ENCODE results near the gene CCNQ.

Gene CCNQ

GRCh38 chrX:153588021-153588781 lies 10.7 kb downstream of the CCNQ start:
- Histone ChIP-seq H3K9me3 (ENCODE audit: insufficient read depth, low read depth, low read length) (no peaks in the 10 kb centered on the region), H3K9ac (ENCODE audit: low read depth, low read length, poor library complexity, severe bottlenecking) (no peak overlapping the region), H3K4me2 (ENCODE audit: low read depth, low read length, poor library complexity, severe bottlenecking) (no peak overlapping the region), H3K4me1 (ENCODE audit: insufficient read depth, low read length, poor library complexity, severe bottlenecking) (peaks cover 5% of the 10 kb centered on the region), H3K79me2 (ENCODE audit: insufficient read depth, low read length) (no peaks in the 10 kb centered on the region), H3K27me3 (ENCODE audit: insufficient read depth, low read length, poor library complexity, severe bottlenecking) (no peaks in the 10 kb centered on the region), H3K4me3 (ENCODE audit: low read length, poor library complexity, severe bottlenecking) (no peak overlapping the region), H2AFZ (ENCODE audit: low read length) (no peak overlapping the region), H4K20me1 (ENCODE audit: insufficient read depth, low read length, poor library complexity, severe bottlenecking) (no peaks in the 10 kb centered on the region), H3F3A (ENCODE audit: low read depth) (no peaks in the 10 kb centered on the region), H3K9me2 (replicated peaks; ENCODE audit: low read depth, low read length) (no peaks in the 10 kb centered on the region), H3K36me3 (ENCODE audit: insufficient read depth, low read length) (peaks cover 10% of the 10 kb centered on the region; the same call in 1 of the 2 replicates)
- TF ChIP-seq EZH2phosphoT487 (IDR thresholded peaks at IDR 0.05; ENCODE audit: borderline replicate concordance): no peak
- no peak for TF ChIP-seq CTCF (conservative IDR thresholded peaks at IDR 0.05; ENCODE audit: low read length)

- Histone ChIP-seq H3K4me1 (ENCODE audit: insufficient read depth, low read length, poor library complexity, severe bottlenecking) (peaks cover 10% of the 10 kb centered on the region), H3K79me2 (ENCODE audit: insufficient read depth, low read length) (no peaks in the 10 kb centered on the region), H4K20me1 (ENCODE audit: insufficient read depth, low read length, poor library complexity, severe bottlenecking) (no peaks in the 10 kb centered on the region), H3K27me3 (ENCODE audit: insufficient read depth, low read length, poor library complexity, severe bottlenecking) (no peaks in the 10 kb centered on the region), H3K9ac (ENCODE audit: low read depth, low read length, poor library complexity, severe bottlenecking) (no peak overlapping the region), H2AFZ (ENCODE audit: low read length) (no peak overlapping the region), H3K4me3 (ENCODE audit: low read length, poor library complexity, severe bottlenecking) (no peak overlapping the region), H3F3A (ENCODE audit: low read depth) (peaks cover 5% of the 10 kb centered on the region; the same call in 1 of the 2 replicates), H3K4me2 (ENCODE audit: low read depth, low read length, poor library complexity, severe bottlenecking) (no peak overlapping the region), H3K9me3 (ENCODE audit: insufficient read depth, low read depth, low read length) (no peaks in the 10 kb centered on the region), H3K36me3 (ENCODE audit: insufficient read depth, low read length) (peaks cover 10% of the 10 kb centered on the region; the same call in 1 of the 2 replicates), H3K9me2 (replicated peaks; ENCODE audit: low read depth, low read length) (no peaks in the 10 kb centered on the region)
- TF ChIP-seq EZH2phosphoT487 (IDR thresholded peaks at IDR 0.05; ENCODE audit: borderline replicate concordance): no peak
Observed at GRCh38 chrX:153587342-153587741, 11.6 kb downstream of the CCNQ start.

GRCh38 chrX:153585827-153586226 lies 13.1 kb downstream of the CCNQ start:
- Histone ChIP-seq H3K27me3 (ENCODE audit: insufficient read depth, low read length, poor library complexity, severe bottlenecking) (no peaks in the 10 kb centered on the region), H3K4me3 (ENCODE audit: low read length, poor library complexity, severe bottlenecking) (no peak overlapping the region), H3K36me3 (ENCODE audit: insufficient read depth, low read length) (peaks cover 10% of the 10 kb centered on the region; the same call in 1 of the 2 replicates), H3K9ac (ENCODE audit: low read depth, low read length, poor library complexity, severe bottlenecking) (no peak overlapping the region), H3K4me2 (ENCODE audit: low read depth, low read length, poor library complexity, severe bottlenecking) (no peak overlapping the region), H3K79me2 (ENCODE audit: insufficient read depth, low read length) (no peaks in the 10 kb centered on the region), H3K4me1 (ENCODE audit: insufficient read depth, low read length, poor library complexity, severe bottlenecking) (peaks cover 13% of the 10 kb centered on the region), H3K9me2 (replicated peaks; ENCODE audit: low read depth, low read length) (no peaks in the 10 kb centered on the region), H2AFZ (ENCODE audit: low read length) (no peak overlapping the region), H3F3A (ENCODE audit: low read depth) (peaks cover 5% of the 10 kb centered on the region; the same call in 1 of the 2 replicates), H3K9me3 (ENCODE audit: insufficient read depth, low read depth, low read length) (no peaks in the 10 kb centered on the region), H4K20me1 (ENCODE audit: insufficient read depth, low read length, poor library complexity, severe bottlenecking) (no peaks in the 10 kb centered on the region)
- TF ChIP-seq EZH2phosphoT487 (IDR thresholded peaks at IDR 0.05; ENCODE audit: borderline replicate concordance) (no peak), CTCF (conservative IDR thresholded peaks at IDR 0.05; ENCODE audit: low read length) (no peak)
